Measurements from ENCODE around the gene PHACTR4. TPM values are rescaled to one million over a fixed set of nuclear protein-coding genes. Genes with fewer than 3 reads are reported as not detected.
"Not testable (repeated sequence)": the region's sequence is repeated elsewhere in the genome, so short reads cannot be mapped to it uniquely, and the experiment has no call there.

The PHACTR4 gene
- 10 to 100 TPM; 16.3 to 17.2 TPM for total RNA-seq

DNA sequence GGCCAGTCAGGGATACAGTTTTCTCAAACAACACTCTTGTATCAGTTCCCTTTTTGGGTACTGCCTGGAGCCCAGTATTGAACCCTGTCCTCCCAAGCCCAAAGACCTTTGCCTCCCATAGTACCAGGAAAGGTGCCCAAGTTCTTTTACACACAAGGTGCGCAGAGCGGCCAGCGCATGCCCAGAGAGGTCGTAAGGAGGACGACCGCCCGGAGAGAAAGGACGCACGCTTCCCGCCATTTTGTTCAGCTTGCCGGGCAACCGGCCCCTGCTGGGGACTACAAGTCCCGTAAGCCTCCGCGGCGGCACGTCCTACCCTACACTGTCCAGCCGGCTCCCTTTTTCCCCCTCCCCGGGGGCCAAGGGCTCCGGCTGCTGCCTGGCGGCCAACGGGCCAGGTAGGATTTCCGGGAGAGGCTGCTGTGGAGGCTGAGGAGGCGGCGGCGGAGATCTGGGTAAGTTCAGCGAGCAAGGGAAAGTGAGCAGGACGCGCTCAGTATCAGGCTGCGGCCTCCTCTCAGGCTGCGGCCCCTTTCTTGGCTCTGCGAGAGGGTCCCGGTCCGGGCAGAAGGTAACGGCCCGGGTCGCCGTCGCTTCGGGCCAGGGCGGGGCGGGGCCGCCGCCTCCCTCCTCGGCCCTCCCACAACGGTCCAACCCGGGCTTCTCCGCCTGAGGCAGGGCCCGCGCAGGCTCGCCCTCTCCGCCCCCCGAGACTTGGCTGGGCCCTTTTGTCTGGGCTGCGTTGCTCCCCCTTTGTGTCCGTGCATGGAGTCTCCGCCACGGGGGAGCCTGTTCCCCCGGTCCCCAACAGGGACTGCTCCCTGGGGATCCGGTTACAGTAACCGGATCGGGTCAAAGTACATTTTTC lies at the start of gene PHACTR4:
PHACTR4 (plus strand) TSS at position 370 of the 868 bp plus-strand sequence. CDS start 37,708 bp downstream, outside the sequence.
- CTCF ChIA-PET = interaction anchor here (0.6 to 1.8 kb wide), 3 partner anchors 10 to 121 kb away, joined by 4 to 12 read pairs (median 7); no protein-coding TSS in a partner anchor
- no peaks in the 10 kb centered on the region for H3K36me3 Mint-ChIP-seq (ENCODE audit: low read depth)
- H3K9me3 Mint-ChIP-seq = no peaks in the 10 kb centered on the region
- H3K27ac Mint-ChIP-seq = peak within 1 kb of the TSS; percentile 92
- peak within 1 kb of the TSS; percentile 85 for H3K4me3 Mint-ChIP-seq
- peak; percentile 86 for DNase-seq
- peaks cover 25% of the 10 kb centered on the region for H3K4me1 Mint-ChIP-seq (ENCODE audit: low read depth)
- H3K27me3 Mint-ChIP-seq (ENCODE audit: low read depth) = no peaks in the 10 kb centered on the region
- intact Hi-C loops (cut with micrococcal nuclease) = loop anchor here (1.0 to 5.0 kb wide), 4 partner anchors 41 to 279 kb away; no protein-coding TSS in a partner anchor

- no peaks in the 10 kb centered on the region for H3K27me3 Mint-ChIP-seq (ENCODE audit: low read depth)
- no peak overlapping the region for H3K4me3 Mint-ChIP-seq
- intact Hi-C loops (cut with micrococcal nuclease) = no loop called here
- no peaks in the 10 kb centered on the region for H3K9me3 Mint-ChIP-seq
- no peaks in the 10 kb centered on the region for H3K36me3 Mint-ChIP-seq (ENCODE audit: low read depth)
- H3K4me1 Mint-ChIP-seq (ENCODE audit: low read depth) = peaks cover 2% of the 10 kb centered on the region
- CTCF ChIA-PET = interaction anchor here (0.6 kb wide), 1 partner anchor 9 kb away, joined by 3 read pairs; no protein-coding TSS in a partner anchor
- no peak overlapping the region for H3K27ac Mint-ChIP-seq
- DNase-seq = no peak
Measured at GRCh38 chr1:28322194-28322593, 47.3 kb upstream of the PHACTR4 start.

DNA sequence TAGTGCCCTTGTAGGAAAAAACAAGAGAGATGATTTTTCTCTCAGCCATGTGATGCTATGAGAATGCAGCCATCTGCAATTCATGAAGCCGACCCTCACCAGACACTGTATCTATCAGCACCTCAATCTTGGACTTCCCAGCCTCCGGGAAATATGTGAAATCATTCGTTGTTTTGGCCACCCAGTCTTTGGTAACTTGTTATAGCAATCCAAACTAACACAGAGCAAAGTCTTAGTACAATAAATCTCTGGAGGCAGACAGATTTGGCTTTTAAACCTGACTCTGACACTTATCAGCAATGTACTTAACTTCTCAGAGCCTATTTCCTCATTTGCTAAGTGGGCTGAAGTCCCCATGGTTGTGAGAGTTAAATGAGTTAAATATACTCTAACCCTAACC lies 45.8 kb upstream of the PHACTR4 start:
- no peak for DNase-seq
- H3K4me1 Mint-ChIP-seq (ENCODE audit: low read depth) = peaks cover 12% of the 10 kb centered on the region
- no peaks in the 10 kb centered on the region for H3K9me3 Mint-ChIP-seq
- H3K27me3 Mint-ChIP-seq (ENCODE audit: low read depth) = no peaks in the 10 kb centered on the region
- intact Hi-C loops (cut with micrococcal nuclease) = no loop called here
- no peak overlapping the region for H3K4me3 Mint-ChIP-seq
- CTCF ChIA-PET = no interaction called here
- H3K36me3 Mint-ChIP-seq (ENCODE audit: low read depth) = peaks cover 4% of the 10 kb centered on the region
- H3K27ac Mint-ChIP-seq = no peak overlapping the region

DNA sequence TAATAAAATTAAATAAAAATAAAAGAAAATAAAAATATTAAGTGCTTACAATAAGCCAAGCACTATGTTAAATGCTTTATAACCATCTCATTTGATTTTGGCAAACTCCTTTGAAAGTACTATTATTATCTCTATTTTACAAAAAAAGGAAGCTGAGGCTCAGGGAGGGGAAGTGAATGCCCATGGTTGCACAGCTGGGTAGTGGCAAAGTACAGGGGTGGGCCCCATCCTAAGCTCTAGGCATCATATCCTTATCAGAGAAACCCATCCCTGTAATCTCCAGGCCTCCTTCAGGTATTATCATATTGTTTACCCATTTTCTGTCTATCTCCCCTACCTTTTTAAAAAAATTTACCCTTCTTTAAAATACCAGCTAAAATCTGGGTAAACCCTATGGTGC lies 43.0 kb upstream of the PHACTR4 start:
- Mint-ChIP-seq H3K4me3 (no peak overlapping the region), H3K9me3 (no peaks in the 10 kb centered on the region), H3K27ac (no peak overlapping the region), H3K4me1 (ENCODE audit: low read depth) (peaks cover 28% of the 10 kb centered on the region), H3K27me3 (ENCODE audit: low read depth) (no peaks in the 10 kb centered on the region), H3K36me3 (ENCODE audit: low read depth) (peaks cover 14% of the 10 kb centered on the region)
- no peak for DNase-seq
- intact Hi-C loops (cut with micrococcal nuclease) = loop anchor here (5.0 kb wide), 1 partner anchor 411 kb away; the partner anchor contains the start of gene YTHDF2
- CTCF ChIA-PET = interaction anchor here (2.9 to 3.9 kb wide), 2 partner anchors 34 to 78 kb away, joined by 10 to 19 read pairs; no protein-coding TSS in a partner anchor

GRCh38 chr1:28326984-28327383 lies 42.6 kb upstream of the PHACTR4 start:
- H3K9me3 Mint-ChIP-seq = no peaks in the 10 kb centered on the region
- H3K4me3 Mint-ChIP-seq = no peak overlapping the region
- H3K4me1 Mint-ChIP-seq (ENCODE audit: low read depth) = peaks cover 29% of the 10 kb centered on the region
- peaks cover 18% of the 10 kb centered on the region for H3K36me3 Mint-ChIP-seq (ENCODE audit: low read depth)
- H3K27me3 Mint-ChIP-seq (ENCODE audit: low read depth) = no peaks in the 10 kb centered on the region
- CTCF ChIA-PET = interaction anchor here (0.6 to 3.9 kb wide), 4 partner anchors 34 to 82 kb away, joined by 3 to 19 read pairs (median 8); no protein-coding TSS in a partner anchor
- H3K27ac Mint-ChIP-seq = no peak overlapping the region
- no peak for DNase-seq
- intact Hi-C loops (cut with micrococcal nuclease) = loop anchor here (5.0 kb wide), 1 partner anchor 410 kb away; the partner anchor contains the start of gene YTHDF2

GRCh38 chr1:28327431-28327830 lies 42.1 kb upstream of the PHACTR4 start:
- H3K27me3 Mint-ChIP-seq (ENCODE audit: low read depth); H3K27ac Mint-ChIP-seq; DNase-seq; H3K9me3 Mint-ChIP-seq: not testable (repeated sequence)
- peaks cover 32% of the 10 kb centered on the region for H3K4me1 Mint-ChIP-seq (ENCODE audit: low read depth)
- peaks cover 23% of the 10 kb centered on the region for H3K36me3 Mint-ChIP-seq (ENCODE audit: low read depth)
- intact Hi-C loops (cut with micrococcal nuclease) = loop anchor here (5.0 kb wide), 1 partner anchor 410 kb away; the partner anchor contains the start of gene YTHDF2
- CTCF ChIA-PET = interaction anchor here (0.6 to 3.9 kb wide), 4 partner anchors 33 to 82 kb away, joined by 3 to 19 read pairs (median 8); no protein-coding TSS in a partner anchor
- peak overlapping the region; percentile 94 for H3K4me3 Mint-ChIP-seq

GRCh38 chr1:28328228-28328648 lies 41.3 kb upstream of the PHACTR4 start:
- Mint-ChIP-seq H3K27ac (peak overlapping the region; percentile 98), H3K4me1 (ENCODE audit: low read depth) (peaks cover 37% of the 10 kb centered on the region), H3K9me3 (no peaks in the 10 kb centered on the region), H3K4me3 (peak overlapping the region; percentile 94), H3K36me3 (ENCODE audit: low read depth) (peaks cover 28% of the 10 kb centered on the region), H3K27me3 (ENCODE audit: low read depth) (no peaks in the 10 kb centered on the region)
- CTCF ChIA-PET = interaction anchor here (0.6 to 3.9 kb wide), 4 partner anchors 18 to 409 kb away, joined by 3 to 19 read pairs (median 7); partner anchors contain the start of gene YTHDF2
- intact Hi-C loops (cut with micrococcal nuclease) = loop anchor here (1.0 to 5.0 kb wide), 6 partner anchors 41 to 409 kb away; partner anchors contain the start of genes PHACTR4, TAF12, TRNAU1AP and YTHDF2
- DNase-seq = no peak

- intact Hi-C loops (cut with micrococcal nuclease) = loop anchor here (1.0 to 5.0 kb wide), 6 partner anchors 70 to 408 kb away; partner anchors contain the start of genes SESN2, TAF12 and YTHDF2
- Mint-ChIP-seq H3K27me3 (ENCODE audit: low read depth) (no peaks in the 10 kb centered on the region), H3K27ac (peak overlapping the region; percentile 98), H3K36me3 (ENCODE audit: low read depth) (peaks cover 30% of the 10 kb centered on the region), H3K4me1 (ENCODE audit: low read depth) (peaks cover 38% of the 10 kb centered on the region), H3K9me3 (no peaks in the 10 kb centered on the region), H3K4me3 (peak overlapping the region; percentile 94)
- DNase-seq = peak; percentile 54
- CTCF ChIA-PET = interaction anchor here (0.9 to 3.9 kb wide), 2 partner anchors 31 to 81 kb away, joined by 5 to 19 read pairs; no protein-coding TSS in a partner anchor
Measured at GRCh38 chr1:28329395-28330153, 40.0 kb upstream of the PHACTR4 start.

DNA sequence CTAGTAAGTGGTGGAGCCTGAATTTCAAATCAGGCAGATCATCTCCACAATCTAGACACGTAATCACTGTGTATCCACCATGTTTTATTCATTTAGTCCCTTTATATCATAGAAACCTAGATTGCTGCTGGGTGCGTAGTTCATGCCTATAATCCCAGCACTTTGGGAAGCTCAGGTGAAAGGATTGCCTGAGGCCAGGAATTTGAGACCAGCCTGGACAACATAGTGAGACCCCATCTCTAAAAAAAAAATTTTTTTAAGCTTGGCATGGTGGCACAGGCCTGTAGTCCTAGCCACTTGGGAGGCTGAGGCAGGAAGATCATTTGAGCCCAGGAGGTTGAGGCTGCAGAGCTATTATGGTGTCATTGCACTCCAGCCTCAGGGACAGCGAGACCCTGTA lies 30.6 kb upstream of the PHACTR4 start:
- H3K27me3 Mint-ChIP-seq (ENCODE audit: low read depth) = no peaks in the 10 kb centered on the region
- H3K9me3 Mint-ChIP-seq = no peaks in the 10 kb centered on the region
- H3K36me3 Mint-ChIP-seq (ENCODE audit: low read depth) = peaks cover 10% of the 10 kb centered on the region
- peaks cover 2% of the 10 kb centered on the region for H3K4me1 Mint-ChIP-seq (ENCODE audit: low read depth)
- DNase-seq = no peak
- H3K4me3 Mint-ChIP-seq = no peak overlapping the region
- intact Hi-C loops (cut with micrococcal nuclease) = no loop called here
- CTCF ChIA-PET = no interaction called here
- no peak overlapping the region for H3K27ac Mint-ChIP-seq

GRCh38 chr1:28339551-28339950 lies 30.0 kb upstream of the PHACTR4 start:
- H3K9me3 Mint-ChIP-seq = no peaks in the 10 kb centered on the region
- peaks cover 8% of the 10 kb centered on the region for H3K36me3 Mint-ChIP-seq (ENCODE audit: low read depth)
- no peak overlapping the region for H3K4me3 Mint-ChIP-seq
- no peaks in the 10 kb centered on the region for H3K27me3 Mint-ChIP-seq (ENCODE audit: low read depth)
- H3K4me1 Mint-ChIP-seq (ENCODE audit: low read depth) = peaks cover 2% of the 10 kb centered on the region
- CTCF ChIA-PET = interaction anchor here (1.8 kb wide), 1 partner anchor 20 kb away, joined by 7 read pairs; no protein-coding TSS in a partner anchor
- H3K27ac Mint-ChIP-seq = no peak overlapping the region
- DNase-seq = no peak
- intact Hi-C loops (cut with micrococcal nuclease) = no loop called here

DNA sequence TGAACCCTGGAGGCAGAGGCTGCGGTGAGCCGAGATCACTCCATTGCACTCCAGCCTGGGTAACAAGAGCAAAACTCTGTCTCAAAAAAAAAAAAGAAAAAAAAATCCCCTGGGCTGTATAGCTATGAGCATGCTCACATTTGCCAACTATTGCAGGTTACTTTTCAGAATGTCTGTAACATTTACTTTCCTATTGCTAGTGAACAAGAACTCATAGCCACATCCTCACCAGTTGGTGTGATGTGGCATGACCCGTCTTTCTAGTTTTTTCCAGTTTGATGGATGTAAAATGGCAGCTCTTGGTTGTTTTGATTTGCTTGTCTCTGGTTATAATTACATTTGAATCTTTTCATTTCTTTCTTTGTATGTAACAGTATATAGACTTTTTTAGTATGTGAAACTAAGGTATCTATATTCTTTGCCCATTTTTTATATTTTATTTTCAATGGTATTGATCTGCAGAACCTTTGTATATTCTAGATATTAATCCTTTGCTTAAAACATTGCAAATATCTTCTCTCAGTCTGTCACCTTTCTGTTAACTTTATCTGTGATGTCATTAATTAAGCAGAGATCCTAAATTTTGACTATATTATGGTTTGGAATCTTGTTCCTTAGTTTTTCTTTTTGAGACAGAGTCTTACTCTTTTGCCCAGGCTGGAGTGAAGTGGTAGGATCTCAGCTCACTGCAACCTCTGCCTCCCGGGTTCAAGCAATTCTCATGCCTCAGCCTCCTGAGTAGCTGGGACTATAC lies 29.1 kb upstream of the PHACTR4 start:
- H3K4me3 Mint-ChIP-seq = no peak overlapping the region
- no peak for DNase-seq
- H3K4me1 Mint-ChIP-seq (ENCODE audit: low read depth) = no peaks in the 10 kb centered on the region
- H3K27me3 Mint-ChIP-seq (ENCODE audit: low read depth) = no peaks in the 10 kb centered on the region
- intact Hi-C loops (cut with micrococcal nuclease) = no loop called here
- no peak overlapping the region for H3K27ac Mint-ChIP-seq
- peaks cover 3% of the 10 kb centered on the region for H3K36me3 Mint-ChIP-seq (ENCODE audit: low read depth)
- H3K9me3 Mint-ChIP-seq = no peaks in the 10 kb centered on the region
- CTCF ChIA-PET = interaction anchor here (0.6 to 1.8 kb wide), 2 partner anchors 19 to 225 kb away, joined by 3 to 7 read pairs; no protein-coding TSS in a partner anchor

All from activated naive CD4-positive, alpha-beta T cell treated with anti-CD3 and anti-CD28 coated beads for 36 hours (primary cell).